Central memory CD8-positive, alpha-beta T cell (primary cell): ENCODE data around the gene TPPP.

Experiments
- ATAC-seq: fragments of 150-1000 bp; cut with Tn5 transposase; replicated peaks from 2 replicates; pipeline ENCODE4 v1.10.0; 2022; ENCODE audit warnings: mild to moderate bottlenecking, moderate FRiP score, moderate number of reproducible peaks; ENCODE audit not compliant: poor library complexity, severe bottlenecking; ENCODE audit errors: extremely low read depth
- DNase-seq, 2 donors: peaks; one replicate each; pipeline ENCODE4 v3.0.0; 2021; ENCODE audit warnings: low spot score in 2 of 2
- H3K27ac Mint-ChIP-seq: one replicate; pipeline ENCODE4 v1.8.0; 2022; ENCODE audit warnings: low read depth, mild to moderate bottlenecking, moderate library complexity, mixed read lengths
- H3K27me3 Mint-ChIP-seq: one replicate; pipeline ENCODE4 v1.8.0; 2022; ENCODE audit warnings: mixed read lengths
- H3K36me3 Mint-ChIP-seq: one replicate; pipeline ENCODE4 v1.8.0; 2022; ENCODE audit warnings: mild to moderate bottlenecking, moderate library complexity, mixed read lengths; ENCODE audit not compliant: insufficient read depth
- H3K4me1 Mint-ChIP-seq: one replicate; pipeline ENCODE4 v1.8.0; 2022; ENCODE audit warnings: mixed read lengths
- H3K4me3 Mint-ChIP-seq: one replicate; pipeline ENCODE4 v1.8.0; 2022; ENCODE audit warnings: mild to moderate bottlenecking, moderate library complexity, mixed read lengths
- H3K9me3 Mint-ChIP-seq: one replicate; pipeline ENCODE4 v1.8.0; 2022; ENCODE audit warnings: mixed read lengths

The TPPP gene

GRCh38 chr5:652773-653350 lies 40.3 kb downstream of the TPPP start:
- H3K27me3 Mint-ChIP-seq, result no peaks in the 10 kb centered on the region
- H3K4me1 Mint-ChIP-seq, result no peaks in the 10 kb centered on the region
- ATAC-seq, result no peak

GRCh38 chr5:652023-652515 lies 41.1 kb downstream of the TPPP start:
- ATAC-seq (no peak), DNase-seq (no peak)
- no peaks in the 10 kb centered on the region for H3K27me3 Mint-ChIP-seq
- H3K36me3 Mint-ChIP-seq, result no peaks in the 10 kb centered on the region
- no peaks in the 10 kb centered on the region for H3K4me1 Mint-ChIP-seq
- no peak overlapping the region for H3K27ac Mint-ChIP-seq
- H3K9me3 Mint-ChIP-seq, result no peaks in the 10 kb centered on the region
- no peak overlapping the region for H3K4me3 Mint-ChIP-seq

More at GRCh38 chr5:652773-653350, 40.3 kb downstream of the TPPP start:
- no peak overlapping the region for H3K27ac Mint-ChIP-seq
- DNase-seq, result no peak
- H3K9me3 Mint-ChIP-seq, result no peaks in the 10 kb centered on the region
- H3K36me3 Mint-ChIP-seq, result no peaks in the 10 kb centered on the region
- no peak overlapping the region for H3K4me3 Mint-ChIP-seq

DNA sequence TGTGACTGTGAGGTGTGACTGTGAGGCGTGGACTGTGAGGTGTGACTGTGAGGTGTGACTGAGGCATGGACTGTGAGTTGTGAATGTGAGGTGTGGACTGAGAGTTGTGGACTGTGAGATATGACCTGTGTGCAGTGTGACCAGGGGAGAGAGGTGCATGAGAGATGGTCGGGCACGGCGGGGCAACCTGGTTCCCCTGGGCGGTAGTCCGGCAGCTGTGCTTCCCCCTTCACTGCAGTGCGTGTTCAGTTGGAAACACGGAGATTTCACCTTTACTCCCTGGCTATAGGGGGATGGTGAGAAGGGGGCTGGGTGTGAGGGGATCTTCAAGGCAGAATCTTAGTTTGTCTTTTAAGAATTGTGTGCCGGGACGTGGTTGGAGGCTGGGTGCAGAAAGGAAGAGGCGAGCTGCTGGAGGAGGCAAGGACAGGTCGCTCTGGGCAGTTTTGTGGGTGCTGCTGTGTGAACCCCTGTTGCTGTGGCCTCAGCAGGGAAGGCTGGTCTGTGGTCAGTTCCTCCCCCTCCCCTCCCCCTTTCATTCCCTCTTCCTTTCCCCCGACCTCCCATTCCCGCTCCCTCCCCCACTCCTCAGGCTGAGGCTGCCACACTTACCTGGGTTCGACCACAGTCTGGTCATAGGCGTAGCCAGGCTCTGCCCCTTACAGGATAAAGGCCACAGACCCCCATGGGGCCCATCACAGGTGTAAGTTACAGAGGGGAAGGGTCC lies 41.7 kb downstream of the TPPP start:
- Mint-ChIP-seq H3K4me1 (no peaks in the 10 kb centered on the region), H3K36me3 (no peaks in the 10 kb centered on the region), H3K27me3 (no peaks in the 10 kb centered on the region), H3K4me3 (no peak overlapping the region), H3K27ac (no peak overlapping the region), H3K9me3 (no peaks in the 10 kb centered on the region)
- no peak for ATAC-seq
- DNase-seq, result no peak

DNA sequence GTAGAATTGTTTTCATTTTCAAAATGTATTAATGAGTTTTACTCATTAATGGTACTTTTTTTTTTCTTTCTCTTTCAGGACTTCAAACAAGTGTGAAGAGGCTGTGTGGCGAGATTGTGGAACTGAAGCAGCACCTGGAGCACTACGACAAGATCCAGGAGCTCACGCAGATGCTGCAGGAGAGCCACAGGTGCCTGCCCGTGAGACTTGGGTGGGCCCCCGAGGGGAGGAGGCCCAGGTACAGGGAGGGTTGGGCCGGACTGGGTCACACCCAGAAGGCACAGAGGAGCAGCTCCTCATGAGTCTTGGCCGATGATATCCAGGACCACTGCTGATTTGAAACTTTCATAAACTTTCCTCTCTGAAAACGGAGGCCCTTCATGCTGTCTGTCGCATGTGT lies 45.4 kb downstream of the TPPP start:
- ATAC-seq, result no peak
- Mint-ChIP-seq H3K36me3 (peaks cover 7% of the 10 kb centered on the region), H3K9me3 (no peaks in the 10 kb centered on the region), H3K4me1 (no peaks in the 10 kb centered on the region), H3K4me3 (no peak overlapping the region), H3K27ac (no peak overlapping the region), H3K27me3 (no peaks in the 10 kb centered on the region)
- no peak for DNase-seq

DNA sequence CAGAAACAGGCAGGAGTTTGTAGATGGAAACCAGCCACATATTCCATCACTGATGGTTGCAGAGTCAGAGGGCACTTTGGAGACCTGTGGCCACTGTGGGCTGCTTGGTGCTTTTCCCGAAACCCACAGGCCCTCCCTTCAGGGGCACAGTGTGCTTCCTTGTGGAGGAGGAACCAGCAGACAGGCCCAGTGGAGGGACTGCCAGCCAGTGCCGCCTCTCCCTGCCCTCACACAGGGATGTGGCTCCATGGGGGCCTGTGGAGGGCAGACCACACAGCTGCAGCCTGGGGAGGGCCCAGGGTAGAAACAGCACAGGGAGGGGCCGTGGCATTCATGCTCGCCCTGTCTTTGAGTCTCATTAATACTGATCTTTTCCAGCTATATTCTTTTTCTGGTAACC lies 45.8 kb downstream of the TPPP start:
- ATAC-seq, result no peak

GRCh38 chr5:646396-647201 lies 46.6 kb downstream of the TPPP start:
- no peak overlapping the region for H3K4me3 Mint-ChIP-seq
- H3K9me3 Mint-ChIP-seq, result no peaks in the 10 kb centered on the region
- no peaks in the 10 kb centered on the region for H3K4me1 Mint-ChIP-seq
- H3K27ac Mint-ChIP-seq, result no peak overlapping the region
- DNase-seq, result no peak
- no peak for ATAC-seq
- peaks cover 7% of the 10 kb centered on the region for H3K36me3 Mint-ChIP-seq
- H3K27me3 Mint-ChIP-seq, result no peaks in the 10 kb centered on the region

More for the DNA sequence above, 45.8 kb downstream of the TPPP start:
- DNase-seq, result no peak
- Mint-ChIP-seq H3K27ac (no peak overlapping the region), H3K36me3 (peaks cover 7% of the 10 kb centered on the region), H3K4me3 (no peak overlapping the region), H3K9me3 (no peaks in the 10 kb centered on the region), H3K27me3 (no peaks in the 10 kb centered on the region), H3K4me1 (no peaks in the 10 kb centered on the region)

GRCh38 chr5:645421-645820 lies 47.7 kb downstream of the TPPP start:
- Mint-ChIP-seq H3K27me3 (no peaks in the 10 kb centered on the region), H3K36me3 (peaks cover 7% of the 10 kb centered on the region), H3K4me3 (no peak overlapping the region), H3K9me3 (no peaks in the 10 kb centered on the region), H3K4me1 (no peaks in the 10 kb centered on the region), H3K27ac (no peak overlapping the region)
- no peak for DNase-seq
- no peak for ATAC-seq

- Mint-ChIP-seq H3K4me3 (no peak overlapping the region), H3K4me1 (no peaks in the 10 kb centered on the region), H3K27ac (no peak overlapping the region), H3K27me3 (no peaks in the 10 kb centered on the region), H3K9me3 (no peaks in the 10 kb centered on the region), H3K36me3 (peaks cover 9% of the 10 kb centered on the region)
- no peak for DNase-seq
- ATAC-seq, result no peak
Observed at GRCh38 chr5:644971-645370, 48.2 kb downstream of the TPPP start.

GRCh38 chr5:644509-644908 lies 48.6 kb downstream of the TPPP start:
- ATAC-seq (no peak), DNase-seq (no peak)
- no peak overlapping the region for H3K27ac Mint-ChIP-seq
- H3K36me3 Mint-ChIP-seq, result peaks cover 11% of the 10 kb centered on the region
- H3K27me3 Mint-ChIP-seq, result no peaks in the 10 kb centered on the region
- no peak overlapping the region for H3K4me3 Mint-ChIP-seq
- H3K4me1 Mint-ChIP-seq, result no peaks in the 10 kb centered on the region
- no peaks in the 10 kb centered on the region for H3K9me3 Mint-ChIP-seq

- no peak overlapping the region for H3K27ac Mint-ChIP-seq
- H3K4me3 Mint-ChIP-seq, result no peak overlapping the region
- peaks cover 12% of the 10 kb centered on the region for H3K36me3 Mint-ChIP-seq
- no peak for DNase-seq
- H3K4me1 Mint-ChIP-seq, result no peaks in the 10 kb centered on the region
- ATAC-seq, result no peak
- no peaks in the 10 kb centered on the region for H3K27me3 Mint-ChIP-seq
- no peaks in the 10 kb centered on the region for H3K9me3 Mint-ChIP-seq
Observed at GRCh38 chr5:643811-644271, 49.3 kb downstream of the TPPP start.

DNA sequence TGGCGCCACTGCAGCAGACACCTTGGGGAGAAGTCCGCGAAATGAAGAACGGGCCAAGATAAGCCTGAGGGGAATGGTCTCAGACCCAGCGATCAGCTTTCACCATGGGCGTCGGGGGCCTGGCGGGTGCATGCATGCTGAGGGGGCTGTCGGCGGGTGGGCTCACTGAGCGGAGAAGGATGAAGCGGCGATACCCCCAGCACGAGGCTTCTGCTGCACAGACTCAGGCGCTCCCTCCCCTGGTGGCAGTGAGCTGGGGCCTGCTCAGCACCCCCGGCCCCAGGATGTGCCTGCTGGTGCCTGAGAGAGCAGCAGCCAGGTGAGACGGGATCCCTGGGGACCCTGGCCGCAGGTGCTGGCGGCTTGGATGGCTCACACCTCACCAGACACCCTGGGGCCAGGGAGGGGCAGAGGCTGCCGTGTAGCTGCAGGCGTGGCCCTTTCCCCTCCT lies 49.8 kb downstream of the TPPP start:
- ATAC-seq (no peak), DNase-seq (no peak)
- Mint-ChIP-seq H3K4me3 (no peak overlapping the region), H3K36me3 (peaks cover 13% of the 10 kb centered on the region), H3K9me3 (no peaks in the 10 kb centered on the region), H3K27me3 (no peaks in the 10 kb centered on the region), H3K4me1 (no peaks in the 10 kb centered on the region), H3K27ac (no peak overlapping the region)

DNA sequence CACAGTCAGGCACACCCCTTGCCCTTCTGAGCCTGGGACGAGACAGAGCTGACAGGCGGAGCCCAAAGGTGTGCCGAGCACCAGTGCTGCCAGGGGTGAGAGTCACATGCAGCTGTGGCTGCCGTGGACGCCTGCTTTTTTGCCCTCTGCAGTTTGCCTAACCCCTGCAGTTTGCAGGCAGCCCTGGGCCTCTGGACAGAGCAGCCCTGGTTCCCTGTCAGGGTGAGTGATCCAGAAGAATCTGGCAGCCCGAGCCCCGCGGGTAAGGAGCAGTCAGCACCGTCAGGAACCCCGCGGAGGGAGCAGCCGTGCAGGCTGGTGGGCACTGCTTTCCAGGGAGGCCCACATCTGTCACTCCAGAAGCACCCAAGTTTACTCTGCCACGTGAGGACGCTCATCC lies 50.7 kb downstream of the TPPP start:
- H3K36me3 Mint-ChIP-seq, result peaks cover 13% of the 10 kb centered on the region
- no peak for ATAC-seq

More for the DNA sequence above, 50.7 kb downstream of the TPPP start:
- DNase-seq, result no peak
- Mint-ChIP-seq H3K27me3 (no peaks in the 10 kb centered on the region), H3K4me3 (no peak overlapping the region), H3K4me1 (no peaks in the 10 kb centered on the region), H3K27ac (no peak overlapping the region), H3K9me3 (no peaks in the 10 kb centered on the region)
